HCT116 (cell line): Measurements from ENCODE around the gene CTNND2. TPM values are rescaled to one million over a fixed set of nuclear protein-coding genes. Genes with fewer than 3 reads are reported as not detected.

Experiments
- ATAC-seq: fragments of 200-7000 bp; cut with Tn5 transposase; 2 replicates; pipeline ENCODE4 v1.9.1; 2020; ENCODE audit warnings: mild to moderate bottlenecking, moderate library complexity
- BruUV-seq: library from RNA; stranded (reverse); fragments of 400-500 nt; replicated peaks from 2 replicates; lab custom pipeline; 2021; lab: Mats Ljungman, UMichigan
- CTCF ChIA-PET: fragments of 300-600 bp; sonication (Branson Sonifier 250); formaldehyde crosslinking; loops from one replicate; lab custom pipeline; 2021; ENCODE audit warnings: antibody characterized with exemption; lab: Charles Lee
- POLR2A ChIA-PET: fragments of 300-600, 350-600 bp; sonication (Branson Sonifier 250); formaldehyde crosslinking; loops from one replicate; lab custom pipeline; 2021; ENCODE audit warnings: antibody characterized with exemption; lab: Charles Lee
- RAD21 ChIA-PET, 2 experiments: fragments of 300-600 bp; sonication (Branson Sonifier 250); formaldehyde crosslinking; loops; one replicate each; lab custom pipeline; 2023; ENCODE audit warnings: low total read pairs in 2 of 2; ENCODE audit not compliant: uncharacterized antibody in 2 of 2, unreplicated experiment in 2 of 2, low non-redundant PET in 1 of 2; lab: Charles Lee
- DNase-seq: peaks from one replicate; pipeline ENCODE4 v3.0.0-alpha.2; 2010; ENCODE audit warnings: low read depth, low spot score
- H2AFZ ChIP-seq: fragments of 200-600 bp; shearing (Covaris generic), sonication (generic); 2 replicates; pipeline ENCODE4 v1.6.1; 2017; ENCODE audit warnings: low read depth, mixed run types, mixed read lengths, antibody characterized with exemption, low read length; ENCODE audit not compliant: poor library complexity, severe bottlenecking
- H3K27ac ChIP-seq: 2 replicates; pipeline ENCODE4 v1.5.1; 2012; ENCODE audit warnings: low read depth, low read length
- H3K27me3 ChIP-seq: fragments of 200-600 bp; sonication (generic); 2 replicates; pipeline ENCODE4 v1.6.1; 2016; ENCODE audit warnings: mixed run types, low read length, mixed read lengths; ENCODE audit not compliant: insufficient read depth
- H3K36me3 ChIP-seq, 2 experiments: fragments of 200-500 bp in 1 of 2; fragments of 200-600 bp in 1 of 2; sonication (Bioruptor generic) in 1 of 2; sonication (generic) in 1 of 2; 2 replicates each; pipeline versions ENCODE4 v1.5.1 to v1.6.1; 2014 to 2016; ENCODE audit warnings: low read length in 2 of 2, inconsistent platforms in 1 of 2, mixed read lengths in 1 of 2, mixed run types in 1 of 2; ENCODE audit not compliant: insufficient read depth in 2 of 2, control insufficient read depth in 1 of 2
- H3K4me1 ChIP-seq, 2 experiments: fragments of 200-600 bp in 1 of 2; sonication (generic) in 1 of 2; 2 replicates each; pipeline versions ENCODE4 v1.5.1 to v1.6.1; 2012 to 2017; ENCODE audit warnings: low read length in 2 of 2, inconsistent platforms in 1 of 2, mild to moderate bottlenecking in 1 of 2, mixed read lengths in 1 of 2, mixed run types in 1 of 2, moderate library complexity in 1 of 2; ENCODE audit not compliant: insufficient read depth in 2 of 2, control insufficient read depth in 1 of 2
- H3K4me2 ChIP-seq: fragments of 200-600 bp; sonication (generic); 2 replicates; pipeline ENCODE4 v1.6.1; 2017; ENCODE audit warnings: mixed run types, low read length, mixed read lengths
- H3K4me3 ChIP-seq, 2 experiments: fragments of 200-600 bp in 1 of 2; sonication (generic) in 1 of 2; replicated peaks in 1 of 2; 2 replicates each; pipeline ENCODE4 v1.5.1; 2011 to 2016; ENCODE audit warnings: low read length in 2 of 2, control low read depth in 1 of 2, low read depth in 1 of 2, mild to moderate bottlenecking in 1 of 2, mixed read lengths in 1 of 2, mixed run types in 1 of 2
- H3K79me2 ChIP-seq: fragments of 200-600 bp; sonication (generic); 2 replicates; pipeline ENCODE4 v1.6.1; 2017; ENCODE audit warnings: mild to moderate bottlenecking, mixed run types, low read length, moderate library complexity, mixed read lengths; ENCODE audit not compliant: insufficient read depth
- H3K9ac ChIP-seq: fragments of 200-600 bp; sonication (generic); 2 replicates; pipeline ENCODE4 v1.6.1; 2016; ENCODE audit warnings: low read length, mixed read lengths
- H3K9me2 ChIP-seq: fragments of 200-600 bp; sonication (generic), shearing (Covaris generic); 2 replicates; pipeline ENCODE4 v1.6.1; 2017; ENCODE audit warnings: mixed run types, mild to moderate bottlenecking, moderate library complexity; ENCODE audit not compliant: insufficient read depth
- H3K9me3 ChIP-seq, 2 experiments: fragments of 200-500 bp in 1 of 2; fragments of 200-600 bp in 1 of 2; sonication (Bioruptor generic) in 1 of 2; sonication (generic) in 1 of 2; 2 replicates each; pipeline ENCODE4 v1.6.1; 2014 to 2017; ENCODE audit warnings: low read length in 2 of 2, mixed read lengths in 2 of 2, inconsistent platforms in 1 of 2, low read depth in 1 of 2, mild to moderate bottlenecking in 1 of 2, mixed run types in 1 of 2, moderate library complexity in 1 of 2; ENCODE audit not compliant: control insufficient read depth in 1 of 2, insufficient read depth in 1 of 2
- H4K20me1 ChIP-seq: fragments of 200-600 bp; sonication (generic), shearing (Covaris generic); 2 replicates; pipeline ENCODE4 v1.6.1; 2017; ENCODE audit warnings: mixed run types, mild to moderate bottlenecking, moderate library complexity; ENCODE audit not compliant: insufficient read depth
- EZH2 ChIP-seq: fragments of 200-600 bp; sonication (generic); IDR thresholded peaks from 2 replicates; pipeline ENCODE4 v1.6.1; 2017; ENCODE audit warnings: antibody characterized with exemption, mixed run types
- POLR2A ChIP-seq: IDR thresholded peaks from 2 replicates; pipeline ENCODE4 v1.7.0; 2011; ENCODE audit warnings: borderline replicate concordance; ENCODE audit not compliant: insufficient read depth, insufficient read length; ENCODE audit errors: extremely low read depth
- RAD21 ChIP-seq: IDR thresholded peaks from 2 replicates; pipeline ENCODE4 v1.6.1; 2012; ENCODE audit warnings: low read depth, mild to moderate bottlenecking
- SIN3A ChIP-seq: IDR thresholded peaks from 2 replicates; pipeline ENCODE4 v1.6.1; 2012; ENCODE audit warnings: low read depth
- SP1 ChIP-seq: IDR thresholded peaks from 2 replicates; pipeline ENCODE4 v1.6.1; 2012; ENCODE audit warnings: low read depth
- SRF ChIP-seq: IDR thresholded peaks from 2 replicates; pipeline ENCODE4 v1.6.1; 2012; ENCODE audit warnings: low read depth
- YY1 ChIP-seq: IDR thresholded peaks from 2 replicates; pipeline ENCODE4 v1.6.1; 2011; ENCODE audit warnings: low read length, low read depth, moderate library complexity, mild to moderate bottlenecking; ENCODE audit not compliant: insufficient replicate concordance; ENCODE audit errors: extremely low read depth
- ZNF274 ChIP-seq: fragments of 200-500 bp; sonication (Bioruptor generic); IDR thresholded peaks from 2 replicates; pipeline ENCODE4 v1.6.1; 2014; ENCODE audit warnings: mild to moderate bottlenecking, low read depth, low read length, inconsistent platforms
- intact Hi-C: fragments of 100-400 bp; cut with micrococcal nuclease; formaldehyde crosslinking; loops from 2 replicates; pipeline ENCODE4 v1.10.0; 2022
- total RNA-seq: library from RNA; stranded (reverse); gene quantifications from one replicate; pipeline ENCODE4 v1.2.1, GENCODE V29; 2021; ENCODE audit not compliant: unreplicated experiment
- TF ChIP-seq, protein P1 (sequence below): IDR thresholded peaks from 2 replicates; pipeline ENCODE4 v1.6.1; 2012
- TF ChIP-seq, protein P2 (sequence below): IDR thresholded peaks from 2 replicates; pipeline ENCODE4 v1.6.1; 2012; ENCODE audit warnings: low read depth
- TF ChIP-seq, protein P3 (sequence below): IDR thresholded peaks from 2 replicates; pipeline ENCODE4 v1.6.1; 2012

Gene CTNND2
- total RNA-seq, 1 experiment from 2014 or later = not detected

DNA sequence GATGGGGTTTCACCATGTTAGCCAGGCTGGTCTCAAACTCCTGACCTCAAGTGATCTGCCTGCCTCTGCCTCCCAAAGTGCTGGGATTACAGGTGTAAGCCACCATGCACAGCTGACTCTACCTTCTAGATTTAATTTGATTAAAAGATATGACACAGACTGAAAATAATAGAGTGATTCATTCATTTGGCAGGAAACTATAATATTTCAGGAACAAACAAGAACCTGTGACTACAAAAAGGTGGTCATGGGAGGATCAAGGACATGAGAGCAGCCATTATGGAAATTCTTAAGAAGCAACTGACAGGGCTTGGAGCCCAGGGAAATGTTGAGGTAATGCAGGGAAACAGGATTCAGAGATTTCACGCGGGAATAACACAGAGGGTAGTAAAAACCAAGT is 877.7 kb downstream of the CTNND2 start:
- no peak overlapping the region for H3K27ac ChIP-seq
- ChIA-PET RAD21 (no interaction called here), POLR2A (no interaction called here), CTCF (no interaction called here)
- intact Hi-C loops = no loop called here
- H3K4me3 ChIP-seq = no peak overlapping the region
- H3K9me2 ChIP-seq = no peaks in the 10 kb centered on the region
- H4K20me1 ChIP-seq = no peaks in the 10 kb centered on the region
- no peaks in the 10 kb centered on the region for H3K4me1 ChIP-seq
- H3K9ac ChIP-seq = no peak overlapping the region
- DNase-seq (no peak), ATAC-seq (no peak)
- no peaks in the 10 kb centered on the region for H3K9me3 ChIP-seq
- no peaks in the 10 kb centered on the region for H3K79me2 ChIP-seq
- no TSS peak for BruUV-seq
- H2AFZ ChIP-seq = no peak overlapping the region
- H3K4me2 ChIP-seq = no peak overlapping the region
- H3K36me3 ChIP-seq = no peaks in the 10 kb centered on the region
- peaks cover 18% of the 10 kb centered on the region; the same call in 1 of the 2 replicates for H3K27me3 ChIP-seq
- TF ChIP-seq, protein P1, sequence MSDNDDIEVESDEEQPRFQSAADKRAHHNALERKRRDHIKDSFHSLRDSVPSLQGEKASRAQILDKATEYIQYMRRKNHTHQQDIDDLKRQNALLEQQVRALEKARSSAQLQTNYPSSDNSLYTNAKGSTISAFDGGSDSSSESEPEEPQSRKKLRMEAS = no peak
- TF ChIP-seq SIN3A (no peak), ZNF274 (no peak), RAD21 (no peak)
- TF ChIP-seq, protein P2, sequence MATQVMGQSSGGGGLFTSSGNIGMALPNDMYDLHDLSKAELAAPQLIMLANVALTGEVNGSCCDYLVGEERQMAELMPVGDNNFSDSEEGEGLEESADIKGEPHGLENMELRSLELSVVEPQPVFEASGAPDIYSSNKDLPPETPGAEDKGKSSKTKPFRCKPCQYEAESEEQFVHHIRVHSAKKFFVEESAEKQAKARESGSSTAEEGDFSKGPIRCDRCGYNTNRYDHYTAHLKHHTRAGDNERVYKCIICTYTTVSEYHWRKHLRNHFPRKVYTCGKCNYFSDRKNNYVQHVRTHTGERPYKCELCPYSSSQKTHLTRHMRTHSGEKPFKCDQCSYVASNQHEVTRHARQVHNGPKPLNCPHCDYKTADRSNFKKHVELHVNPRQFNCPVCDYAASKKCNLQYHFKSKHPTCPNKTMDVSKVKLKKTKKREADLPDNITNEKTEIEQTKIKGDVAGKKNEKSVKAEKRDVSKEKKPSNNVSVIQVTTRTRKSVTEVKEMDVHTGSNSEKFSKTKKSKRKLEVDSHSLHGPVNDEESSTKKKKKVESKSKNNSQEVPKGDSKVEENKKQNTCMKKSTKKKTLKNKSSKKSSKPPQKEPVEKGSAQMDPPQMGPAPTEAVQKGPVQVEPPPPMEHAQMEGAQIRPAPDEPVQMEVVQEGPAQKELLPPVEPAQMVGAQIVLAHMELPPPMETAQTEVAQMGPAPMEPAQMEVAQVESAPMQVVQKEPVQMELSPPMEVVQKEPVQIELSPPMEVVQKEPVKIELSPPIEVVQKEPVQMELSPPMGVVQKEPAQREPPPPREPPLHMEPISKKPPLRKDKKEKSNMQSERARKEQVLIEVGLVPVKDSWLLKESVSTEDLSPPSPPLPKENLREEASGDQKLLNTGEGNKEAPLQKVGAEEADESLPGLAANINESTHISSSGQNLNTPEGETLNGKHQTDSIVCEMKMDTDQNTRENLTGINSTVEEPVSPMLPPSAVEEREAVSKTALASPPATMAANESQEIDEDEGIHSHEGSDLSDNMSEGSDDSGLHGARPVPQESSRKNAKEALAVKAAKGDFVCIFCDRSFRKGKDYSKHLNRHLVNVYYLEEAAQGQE = no peak
- TF ChIP-seq, all 23 proteins: peak for 0

DNA sequence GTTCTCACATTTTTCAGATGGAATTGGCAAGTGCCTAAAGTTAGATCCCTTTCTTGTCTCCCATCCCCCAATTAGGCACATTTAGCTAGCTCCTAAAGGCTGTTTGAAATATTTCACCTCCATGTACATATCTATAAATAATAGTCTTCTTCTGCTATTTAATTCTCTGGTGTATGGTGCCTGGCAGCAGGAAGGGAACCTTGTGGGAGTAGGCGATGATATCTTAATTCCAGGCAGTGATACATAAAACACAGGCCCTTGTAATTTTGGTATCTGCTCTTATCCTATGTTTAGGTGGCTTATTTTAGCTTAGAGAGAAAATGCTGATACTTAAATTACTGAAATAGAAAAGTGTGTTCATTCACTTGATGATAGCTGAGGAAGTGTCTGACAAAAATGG is 880.3 kb downstream of the CTNND2 start:
- 0 out of 2 replicates have a peak, but pooled peaks cover 13% of the 10 kb centered on the region for H3K27me3 ChIP-seq
- no peaks in the 10 kb centered on the region for H3K4me1 ChIP-seq
- ChIA-PET POLR2A (no interaction called here), CTCF (no interaction called here), RAD21 (no interaction called here)
- H3K9ac ChIP-seq = no peak overlapping the region
- ATAC-seq (no peak), DNase-seq (no peak)
- no peaks in the 10 kb centered on the region for H3K36me3 ChIP-seq
- H4K20me1 ChIP-seq = no peaks in the 10 kb centered on the region
- no TSS peak for BruUV-seq
- H2AFZ ChIP-seq = no peak overlapping the region
- H3K4me2 ChIP-seq = no peak overlapping the region
- no peaks in the 10 kb centered on the region for H3K79me2 ChIP-seq
- intact Hi-C loops = no loop called here
- no peak overlapping the region for H3K4me3 ChIP-seq
- H3K9me3 ChIP-seq = no peaks in the 10 kb centered on the region
- H3K27ac ChIP-seq = no peak overlapping the region
- H3K9me2 ChIP-seq = no peaks in the 10 kb centered on the region
- TF ChIP-seq SP1 = no peak
- TF ChIP-seq, protein P3, sequence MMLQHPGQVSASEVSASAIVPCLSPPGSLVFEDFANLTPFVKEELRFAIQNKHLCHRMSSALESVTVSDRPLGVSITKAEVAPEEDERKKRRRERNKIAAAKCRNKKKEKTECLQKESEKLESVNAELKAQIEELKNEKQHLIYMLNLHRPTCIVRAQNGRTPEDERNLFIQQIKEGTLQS = no peak
- TF ChIP-seq POLR2A = no peak
- TF ChIP-seq YY1 = no peak
- TF ChIP-seq SRF = no peak
- no peak for TF ChIP-seq ZNF274
- TF ChIP-seq, protein P2 = no peak
- TF ChIP-seq EZH2 = no peak
